ENCODE results near the gene ATP6V0D1.

ATP6V0D1 gene

GRCh38 chr16:67456391-67457081 lies 24.4 kb downstream of the ATP6V0D1 start:
- Mint-ChIP-seq H3K4me3 (no peak overlapping the region), H3K27me3 (no peaks in the 10 kb centered on the region), H3K27ac (ENCODE audit: low read depth) (peak overlapping the region; percentile 16), H3K4me1 (peaks cover 36% of the 10 kb centered on the region), H3K36me3 (ENCODE audit: insufficient read depth) (peaks cover 7% of the 10 kb centered on the region), H3K9me3 (no peaks in the 10 kb centered on the region)
- ATAC-seq (replicated peaks; ENCODE audit: extremely low read depth, poor library complexity, severe bottlenecking) (no peak), DNase-seq (ENCODE audit: low spot score in 2 of 2) (no peak)

- Mint-ChIP-seq H3K4me3 (no peak overlapping the region), H3K36me3 (ENCODE audit: insufficient read depth) (peaks cover 13% of the 10 kb centered on the region), H3K4me1 (peaks cover 41% of the 10 kb centered on the region), H3K27me3 (no peaks in the 10 kb centered on the region), H3K27ac (ENCODE audit: low read depth) (no peak overlapping the region), H3K9me3 (no peaks in the 10 kb centered on the region)
- ATAC-seq (replicated peaks; ENCODE audit: extremely low read depth, poor library complexity, severe bottlenecking) (no peak), DNase-seq (ENCODE audit: low spot score in 2 of 2) (no peak)
Observed at GRCh38 chr16:67454852-67455251, 26.1 kb downstream of the ATP6V0D1 start.

- H3K4me1 Mint-ChIP-seq = peaks cover 48% of the 10 kb centered on the region
- no peak overlapping the region for H3K27ac Mint-ChIP-seq (ENCODE audit: low read depth)
- H3K27me3 Mint-ChIP-seq = no peaks in the 10 kb centered on the region
- H3K4me3 Mint-ChIP-seq = no peak overlapping the region
- no peak for ATAC-seq (replicated peaks; ENCODE audit: extremely low read depth, poor library complexity, severe bottlenecking)
- H3K36me3 Mint-ChIP-seq (ENCODE audit: insufficient read depth) = peaks cover 13% of the 10 kb centered on the region
- DNase-seq (ENCODE audit: low spot score in 2 of 2) = no peak
- H3K9me3 Mint-ChIP-seq = no peaks in the 10 kb centered on the region
Observed at GRCh38 chr16:67454104-67454503, 26.9 kb downstream of the ATP6V0D1 start.

GRCh38 chr16:67451704-67452435 lies 29.1 kb downstream of the ATP6V0D1 start:
- no peak for ATAC-seq (replicated peaks; ENCODE audit: extremely low read depth, poor library complexity, severe bottlenecking)
- H3K4me1 Mint-ChIP-seq = peaks cover 38% of the 10 kb centered on the region
- H3K27me3 Mint-ChIP-seq = no peaks in the 10 kb centered on the region
- H3K36me3 Mint-ChIP-seq (ENCODE audit: insufficient read depth) = peaks cover 11% of the 10 kb centered on the region
- DNase-seq (ENCODE audit: low spot score in 2 of 2) = no peak
- no peak overlapping the region for H3K4me3 Mint-ChIP-seq
- H3K9me3 Mint-ChIP-seq = no peaks in the 10 kb centered on the region
- H3K27ac Mint-ChIP-seq (ENCODE audit: low read depth) = no peak overlapping the region

- no peak for ATAC-seq (replicated peaks; ENCODE audit: extremely low read depth, poor library complexity, severe bottlenecking)
- no peaks in the 10 kb centered on the region for H3K27me3 Mint-ChIP-seq
- peaks cover 14% of the 10 kb centered on the region for H3K36me3 Mint-ChIP-seq (ENCODE audit: insufficient read depth)
- DNase-seq (ENCODE audit: low spot score in 2 of 2) = no peak
- no peak overlapping the region for H3K27ac Mint-ChIP-seq (ENCODE audit: low read depth)
- H3K4me3 Mint-ChIP-seq = no peak overlapping the region
- H3K4me1 Mint-ChIP-seq = peaks cover 38% of the 10 kb centered on the region
- no peaks in the 10 kb centered on the region for H3K9me3 Mint-ChIP-seq
Observed at GRCh38 chr16:67451061-67451703, 29.8 kb downstream of the ATP6V0D1 start.

- H3K36me3 Mint-ChIP-seq (ENCODE audit: insufficient read depth) = peaks cover 14% of the 10 kb centered on the region
- H3K4me3 Mint-ChIP-seq = no peak overlapping the region
- no peak for DNase-seq (ENCODE audit: low spot score in 2 of 2)
- peak overlapping the region; percentile 50 for H3K27ac Mint-ChIP-seq (ENCODE audit: low read depth)
- peaks cover 34% of the 10 kb centered on the region for H3K4me1 Mint-ChIP-seq
- no peaks in the 10 kb centered on the region for H3K9me3 Mint-ChIP-seq
- ATAC-seq (replicated peaks; ENCODE audit: extremely low read depth, poor library complexity, severe bottlenecking) = no peak
- no peaks in the 10 kb centered on the region for H3K27me3 Mint-ChIP-seq
Observed at GRCh38 chr16:67449739-67450138, 31.2 kb downstream of the ATP6V0D1 start.

GRCh38 chr16:67449336-67449735 lies 31.6 kb downstream of the ATP6V0D1 start:
- Mint-ChIP-seq H3K36me3 (ENCODE audit: insufficient read depth) (peaks cover 14% of the 10 kb centered on the region), H3K9me3 (no peaks in the 10 kb centered on the region), H3K27me3 (no peaks in the 10 kb centered on the region), H3K4me3 (no peak overlapping the region), H3K4me1 (peaks cover 34% of the 10 kb centered on the region), H3K27ac (ENCODE audit: low read depth) (no peak overlapping the region)
- DNase-seq (ENCODE audit: low spot score in 2 of 2) (no peak), ATAC-seq (replicated peaks; ENCODE audit: extremely low read depth, poor library complexity, severe bottlenecking) (no peak)

- Mint-ChIP-seq H3K27ac (ENCODE audit: low read depth) (no peak overlapping the region), H3K36me3 (ENCODE audit: insufficient read depth) (peaks cover 13% of the 10 kb centered on the region)
Observed at GRCh38 chr16:67448580-67448979, 32.4 kb downstream of the ATP6V0D1 start.

GRCh38 chr16:67447508-67448076 lies 33.4 kb downstream of the ATP6V0D1 start:
- DNase-seq (ENCODE audit: low spot score in 2 of 2) = peak; percentile 43 to 46
- ATAC-seq (replicated peaks; ENCODE audit: extremely low read depth, poor library complexity, severe bottlenecking) = peak; percentile 60

More at GRCh38 chr16:67448580-67448979, 32.4 kb downstream of the ATP6V0D1 start:
- no peak for ATAC-seq (replicated peaks; ENCODE audit: extremely low read depth, poor library complexity, severe bottlenecking)
- H3K27me3 Mint-ChIP-seq = no peaks in the 10 kb centered on the region
- DNase-seq (ENCODE audit: low spot score in 2 of 2) = no peak
- H3K4me3 Mint-ChIP-seq = no peak overlapping the region
- H3K9me3 Mint-ChIP-seq = no peaks in the 10 kb centered on the region
- peaks cover 34% of the 10 kb centered on the region for H3K4me1 Mint-ChIP-seq

GRCh38 chr16:67446968-67447507 lies 33.9 kb downstream of the ATP6V0D1 start:
- H3K27ac Mint-ChIP-seq (ENCODE audit: low read depth) = peak overlapping the region; percentile 41

More at GRCh38 chr16:67447508-67448076, 33.4 kb downstream of the ATP6V0D1 start:
- no peaks in the 10 kb centered on the region for H3K27me3 Mint-ChIP-seq
- H3K4me1 Mint-ChIP-seq = peaks cover 34% of the 10 kb centered on the region
- no peak overlapping the region for H3K4me3 Mint-ChIP-seq
- no peak overlapping the region for H3K27ac Mint-ChIP-seq (ENCODE audit: low read depth)
- H3K36me3 Mint-ChIP-seq (ENCODE audit: insufficient read depth) = peaks cover 12% of the 10 kb centered on the region
- H3K9me3 Mint-ChIP-seq = no peaks in the 10 kb centered on the region

GRCh38 chr16:67445913-67446907 lies 34.7 kb downstream of the ATP6V0D1 start:
- Mint-ChIP-seq H3K4me3 (no peak overlapping the region), H3K27ac (ENCODE audit: low read depth) (peak overlapping the region; percentile 41), H3K9me3 (no peaks in the 10 kb centered on the region), H3K4me1 (peaks cover 34% of the 10 kb centered on the region), H3K36me3 (ENCODE audit: insufficient read depth) (peaks cover 14% of the 10 kb centered on the region), H3K27me3 (no peaks in the 10 kb centered on the region)
- ATAC-seq (replicated peaks; ENCODE audit: extremely low read depth, poor library complexity, severe bottlenecking) = no peak
- no peak for DNase-seq (ENCODE audit: low spot score in 2 of 2)

More at GRCh38 chr16:67446968-67447507, 33.9 kb downstream of the ATP6V0D1 start:
- Mint-ChIP-seq H3K9me3 (no peaks in the 10 kb centered on the region), H3K27me3 (no peaks in the 10 kb centered on the region), H3K4me1 (peaks cover 34% of the 10 kb centered on the region), H3K36me3 (ENCODE audit: insufficient read depth) (peaks cover 12% of the 10 kb centered on the region), H3K4me3 (no peak overlapping the region)
- DNase-seq (ENCODE audit: low spot score in 2 of 2) (no peak), ATAC-seq (replicated peaks; ENCODE audit: extremely low read depth, poor library complexity, severe bottlenecking) (no peak)
